ENCODE data around the gene ZBTB42. TPM values are rescaled to one million over a fixed set of nuclear protein-coding genes. Genes with fewer than 3 reads are reported as not detected.
A peak's percentile ranks its signal among the peaks of the same experiment; 100 is the strongest.

Gene ZBTB42
- total and polyA plus RNA-seq, 2 of the 13 experiments (the other 11 are each of a cell fraction or from before 2014, with no cell fraction given), result 2.8 to 4.2 TPM

- TF ChIP-seq REST (IDR thresholded peaks at IDR 0.05; ENCODE audit: borderline replicate concordance in 1 of 2, low read depth in 1 of 2, low read length in 2 of 2) (peak in 1 of 2 experiments; percentile 17; a peak in 1 of 4 replicates), FOSL2 (CRISPR knock-in tag; IDR thresholded peaks at IDR 0.05) (peak; percentile 49), ZBTB39 (CRISPR knock-in tag; IDR thresholded peaks at IDR 0.05) (no peak), ZNF468 (CRISPR knock-in tag; IDR thresholded peaks at IDR 0.05) (no peak), DPF2 (CRISPR knock-in tag; IDR thresholded peaks at IDR 0.05; ENCODE audit: borderline replicate concordance, low read depth) (no peak; the same call in 1 of the 2 replicates), PRDM15 (CRISPR knock-in tag; IDR thresholded peaks at IDR 0.05) (no peak), ZMYM3 (CRISPR knock-in tag; IDR thresholded peaks at IDR 0.05) (0 out of 2 replicates have a peak, but pooled peaks have one; percentile 13), KLF12 (CRISPR knock-in tag; IDR thresholded peaks at IDR 0.05; ENCODE audit: borderline replicate concordance) (peak; percentile 81; the same call in 1 of the 2 replicates), KLF9 (CRISPR knock-in tag; IDR thresholded peaks at IDR 0.05; ENCODE audit: low read depth) (no peak), ZNF687 (CRISPR knock-in tag; IDR thresholded peaks at IDR 0.05) (peak; percentile 54), DMAP1 (CRISPR knock-in tag; IDR thresholded peaks at IDR 0.05) (no peak), PHF20 (CRISPR knock-in tag; IDR thresholded peaks at IDR 0.05) (0 out of 2 replicates have a peak, but pooled peaks have one; percentile 24), REXO4 (CRISPR knock-in tag; IDR thresholded peaks at IDR 0.05; ENCODE audit: borderline replicate concordance) (no peak)
These were observed 708 bp upstream of the ZBTB42 start (continued) for GRCh38 chr14:104800015-104800770.

Measured in HepG2 (cell line).